Right renal pelvis (tissue), 4 donors: ENCODE data around the gene TERB2. TPM values are rescaled to one million over a fixed set of nuclear protein-coding genes. Genes with fewer than 3 reads are reported as not detected.
"Not testable (repeated sequence)": the region's sequence is repeated elsewhere in the genome, so short reads cannot be mapped to it uniquely, and the experiment has no call there.

ENCODE experiments used
- DNase-seq, 4 donors: peaks; one replicate each; pipeline ENCODE4 v3.0.0-alpha.2; 2013; ENCODE audit warnings: low read depth in 4 of 4, low spot score in 3 of 4, missing footprints in 1 of 4
- polyA plus RNA-seq, 4 donors: library from polyadenylated mRNA; unstranded; fragments of 120-200 nt; gene quantifications; one replicate each; pipeline ENCODE4 v1.2.1, GENCODE V29; 2013; ENCODE audit not compliant: insufficient read length in 4 of 4

TERB2 gene
- polyA plus RNA-seq, 4 donors: not detected

GRCh38 chr15:44999105-44999504, 42.6 kb downstream of the TERB2 start:
- DNase-seq: no peak

GRCh38 chr15:45001180-45001579, 44.7 kb downstream of the TERB2 start:
- DNase-seq: not testable (repeated sequence)

- DNase-seq: not testable (repeated sequence)
Observed at GRCh38 chr15:45003731-45004410, 47.4 kb downstream of the TERB2 start.

GRCh38 chr15:45004590-45005175, 48.2 kb downstream of the TERB2 start:
- not testable (repeated sequence) for DNase-seq

GRCh38 chr15:45009046-45009445, 52.6 kb downstream of the TERB2 start:
- no peak for DNase-seq

- DNase-seq: not testable (repeated sequence)
Observed at GRCh38 chr15:45015114-45015513, 58.6 kb downstream of the TERB2 start.

GRCh38 chr15:45020222-45020900, 63.9 kb downstream of the TERB2 start:
- DNase-seq: not testable (repeated sequence)

- not testable (repeated sequence) for DNase-seq
Observed at GRCh38 chr15:45020901-45021259, 64.4 kb downstream of the TERB2 start.

GRCh38 chr15:45021348-45021747, 64.9 kb downstream of the TERB2 start:
- no peak for DNase-seq

- peak; percentile 79 to 86 (median 85) for DNase-seq
Observed at GRCh38 chr15:45022871-45023658, 66.6 kb downstream of the TERB2 start, which contains the start of gene SORD. Gene SORD, plus strand, starts transcription at chr15:45023195. Its CDS starts 89 bp downstream, at chr15:45023284.

GRCh38 chr15:45023659-45024225, 67.3 kb downstream of the TERB2 start:
- no peak for DNase-seq

GRCh38 chr15:45024649-45025048, 68.2 kb downstream of the TERB2 start:
- DNase-seq: not testable (repeated sequence)

- not testable (repeated sequence) for DNase-seq
Observed at GRCh38 chr15:45025627-45026026, 69.1 kb downstream of the TERB2 start.

- no peak for DNase-seq
Observed at GRCh38 chr15:45026651-45027190, 70.2 kb downstream of the TERB2 start.

GRCh38 chr15:45027220-45027619, 70.7 kb downstream of the TERB2 start:
- DNase-seq: no peak

Other genes with a start within 250 kb of the TERB2 start
- 1 to 10 TPM in 1 of 4 donors, under 1 TPM in 3; 0.76 to 1.2 (median 0.82) TPM for gene PATL2, start 245.4 kb upstream of the TERB2 start, polyA plus RNA-seq
- gene B2M, start 245.2 kb upstream of the TERB2 start, polyA plus RNA-seq: 1,000 to 10,000 TPM in 1 of 4 donors, 100 to 1,000 TPM in 3; 828 to 1,084 (median 934) TPM
- gene TRIM69, start 220.2 kb upstream of the TERB2 start, polyA plus RNA-seq: 10 to 100 TPM; 21.3 to 28.8 (median 24.5) TPM
- gene SORD, start 66.5 kb downstream of the TERB2 start, polyA plus RNA-seq: 10 to 100 TPM; 22.1 to 47.5 (median 33.8) TPM
- gene DUOX2, start 157.5 kb downstream of the TERB2 start, polyA plus RNA-seq: under 1 TPM in 2 of 4 donors, not detected in 2; 0.04 to 0.08 TPM
- not detected for gene DUOXA2, start 157.6 kb downstream of the TERB2 start, polyA plus RNA-seq
- gene DUOXA1, start 173.2 kb downstream of the TERB2 start, polyA plus RNA-seq: under 1 TPM; 0.17 to 0.57 (median 0.37) TPM
- 1 to 10 TPM; 2.2 to 2.9 (median 2.5) TPM for gene DUOX1, start 173.3 kb downstream of the TERB2 start, polyA plus RNA-seq
- 10 to 100 TPM; 14.7 to 21.6 (median 16.3) TPM for gene SHF, start 231.3 kb downstream of the TERB2 start, polyA plus RNA-seq